ENCODE results near the gene POC1B. TPM values are rescaled to one million over a fixed set of nuclear protein-coding genes. Genes with fewer than 3 reads are reported as not detected.

Gene POC1B
- total RNA-seq, 1 donor from 2014 or later, result 6.4 TPM

- DNase-seq, result no peak
- no peak for ATAC-seq
- intact Hi-C loops (cut with micrococcal nuclease), result no loop called here
Measured at GRCh38 chr12:89405626-89406345, 120.1 kb downstream of the POC1B start.

GRCh38 chr12:89401433-89402058 lies 124.3 kb downstream of the POC1B start:
- DNase-seq (no peak), ATAC-seq (no peak)
- intact Hi-C loops (cut with micrococcal nuclease), result no loop called here

- intact Hi-C loops (cut with micrococcal nuclease), result no loop called here
- DNase-seq, result no peak
Measured at GRCh38 chr12:89400415-89400814, 125.4 kb downstream of the POC1B start.

GRCh38 chr12:89395712-89396111 lies 130.1 kb downstream of the POC1B start:
- no peak for DNase-seq
- ATAC-seq, result no peak
- intact Hi-C loops (cut with micrococcal nuclease), result no loop called here

More at GRCh38 chr12:89400415-89400814, 125.4 kb downstream of the POC1B start:
- ATAC-seq, result no peak

- intact Hi-C loops (cut with micrococcal nuclease), result no loop called here
- DNase-seq, result no peak
- peak; percentile 42 for ATAC-seq
Measured at GRCh38 chr12:89393551-89394121, 132.2 kb downstream of the POC1B start.

GRCh38 chr12:89392391-89392790 lies 133.5 kb downstream of the POC1B start:
- intact Hi-C loops (cut with micrococcal nuclease), result no loop called here
- ATAC-seq (no peak), DNase-seq (no peak)

GRCh38 chr12:89391726-89392336 lies 134.0 kb downstream of the POC1B start:
- ATAC-seq (no peak), DNase-seq (no peak)
- intact Hi-C loops (cut with micrococcal nuclease), result no loop called here

GRCh38 chr12:89390802-89391673 lies 134.8 kb downstream of the POC1B start:
- no peak for ATAC-seq
- DNase-seq, result no peak
- intact Hi-C loops (cut with micrococcal nuclease), result no loop called here

- DNase-seq (no peak), ATAC-seq (peak; percentile 85)
- intact Hi-C loops (cut with micrococcal nuclease), result no loop called here
Measured at GRCh38 chr12:89389755-89390661, 135.8 kb downstream of the POC1B start.

- no peak for ATAC-seq
- no peak for DNase-seq
- intact Hi-C loops (cut with micrococcal nuclease), result no loop called here
Measured at GRCh38 chr12:89386138-89386537, 139.7 kb downstream of the POC1B start.

- intact Hi-C loops (cut with micrococcal nuclease), result no loop called here
- ATAC-seq, result no peak
- no peak for DNase-seq
Measured at GRCh38 chr12:89384807-89385206, 141.0 kb downstream of the POC1B start.

GRCh38 chr12:89384050-89384758 lies 141.6 kb downstream of the POC1B start:
- peak; percentile 45 for DNase-seq

GRCh38 chr12:89383235-89384049 lies 142.4 kb downstream of the POC1B start:
- intact Hi-C loops (cut with micrococcal nuclease), result no loop called here
- ATAC-seq (peak; percentile 75), DNase-seq (no peak)

More at GRCh38 chr12:89384050-89384758, 141.6 kb downstream of the POC1B start:
- intact Hi-C loops (cut with micrococcal nuclease), result no loop called here
- ATAC-seq, result peak; percentile 84

GRCh38 chr12:89382328-89382727 lies 143.5 kb downstream of the POC1B start:
- intact Hi-C loops (cut with micrococcal nuclease), result no loop called here
- ATAC-seq (no peak), DNase-seq (no peak)

- intact Hi-C loops (cut with micrococcal nuclease), result no loop called here
- DNase-seq, result no peak
- no peak for ATAC-seq
Measured at GRCh38 chr12:89379839-89380467, 145.9 kb downstream of the POC1B start.

- intact Hi-C loops (cut with micrococcal nuclease), result no loop called here
- ATAC-seq (no peak), DNase-seq (no peak)
Measured at GRCh38 chr12:89379148-89379838, 146.6 kb downstream of the POC1B start.
